Measurements from ENCODE around the gene AIFM3. TPM values are rescaled to one million over a fixed set of nuclear protein-coding genes. Genes with fewer than 3 reads are reported as not detected.

Gene AIFM3
- total and polyA plus RNA-seq, 2 donors: 0.57 to 3.3 TPM

DNA sequence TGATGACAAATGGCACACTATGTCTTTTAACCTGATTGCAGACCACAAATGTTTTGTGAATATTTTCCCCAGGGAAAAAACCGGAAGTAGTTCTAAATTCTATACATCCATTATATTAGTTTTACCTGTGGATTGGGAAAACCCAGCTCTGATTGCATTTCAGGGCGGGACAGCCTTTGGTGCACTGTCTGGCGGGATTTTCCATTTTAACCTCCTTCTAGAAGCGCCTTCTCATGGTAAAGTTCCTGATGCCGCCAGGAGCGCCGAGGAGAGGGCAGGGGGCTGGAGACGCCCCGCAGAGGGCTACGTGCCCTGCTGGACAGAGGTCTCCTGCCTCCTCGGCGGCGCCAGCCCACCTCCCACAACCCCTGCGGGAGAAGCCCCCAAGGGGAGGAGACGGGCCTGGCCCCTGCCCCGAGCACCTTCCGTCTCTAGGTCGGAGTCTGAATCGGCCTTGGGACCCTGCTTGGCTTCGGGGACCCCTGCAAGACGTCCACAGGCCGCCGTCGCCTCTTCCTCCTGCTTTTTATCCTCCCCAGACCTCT lies 46.7 kb downstream of the AIFM3 start:
- Histone ChIP-seq H3K27me3 (ENCODE audit: control insufficient read depth in 2 of 2, insufficient read depth in 1 of 2, low read length in 1 of 2) (peaks cover 0 to 43% of the 10 kb centered on the region in 2 donors), H3K9me3 (ENCODE audit: control insufficient read depth in 2 of 2, insufficient read depth in 1 of 2, low read length in 1 of 2) (no peaks in the 10 kb centered on the region), H3K4me1 (ENCODE audit: control insufficient read depth in 2 of 2, insufficient read depth in 2 of 2, low read length in 2 of 2) (peaks cover 11 to 17% of the 10 kb centered on the region in 2 donors), H3K27ac (ENCODE audit: low read depth in 1 of 2, low read length in 1 of 2) (no peak overlapping the region), H3K36me3 (ENCODE audit: control insufficient read depth in 2 of 2, insufficient read depth in 2 of 2, low read length in 1 of 2) (no peaks in the 10 kb centered on the region), H3K4me3 (ENCODE audit: low read length in 2 of 2) (peak overlapping the region; percentile 5 to 24)
- DNase-seq (ENCODE audit: low read depth in 6 of 9, low spot score in 9 of 9): no peak
- 22% methylated on average over 24 of the region's 24 CpGs for WGBS

DNA sequence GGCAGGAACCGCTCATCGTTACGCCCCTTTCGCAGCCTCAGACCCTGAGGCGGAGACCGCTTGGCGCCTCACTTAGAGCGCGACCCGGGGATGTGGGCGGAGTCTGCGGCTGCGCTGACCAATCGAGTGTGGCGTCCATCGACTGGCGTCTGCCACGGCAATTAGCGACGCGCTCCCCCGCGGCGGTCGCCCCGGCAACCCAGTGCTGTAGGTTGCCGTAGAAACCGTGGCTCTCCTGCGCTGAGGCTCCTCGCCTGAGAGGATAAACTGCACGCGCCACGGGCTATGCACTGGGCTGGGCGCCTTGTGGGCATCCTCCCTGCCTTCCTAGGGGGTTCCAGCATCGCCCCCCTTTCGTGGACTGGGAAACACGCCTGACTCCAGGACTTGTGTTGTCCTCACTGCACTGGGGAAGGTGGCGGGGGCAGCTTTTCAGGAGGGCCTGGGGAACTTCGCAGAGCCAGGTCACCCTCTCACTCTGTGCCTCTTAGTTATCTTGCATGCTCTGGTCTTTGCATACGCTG lies 47.2 kb downstream of the AIFM3 start:
- Histone ChIP-seq H3K27me3 (ENCODE audit: control insufficient read depth in 2 of 2, insufficient read depth in 1 of 2, low read length in 1 of 2) (peaks cover 0 to 43% of the 10 kb centered on the region in 2 donors), H3K4me1 (ENCODE audit: control insufficient read depth in 2 of 2, insufficient read depth in 2 of 2, low read length in 2 of 2) (peaks cover 11 to 17% of the 10 kb centered on the region in 2 donors), H3K9me3 (ENCODE audit: control insufficient read depth in 2 of 2, insufficient read depth in 1 of 2, low read length in 1 of 2) (no peaks in the 10 kb centered on the region), H3K4me3 (ENCODE audit: low read length in 2 of 2) (peak overlapping the region; percentile 5 to 24), H3K27ac (ENCODE audit: low read depth in 1 of 2, low read length in 1 of 2) (no peak overlapping the region), H3K36me3 (ENCODE audit: control insufficient read depth in 2 of 2, insufficient read depth in 2 of 2, low read length in 1 of 2) (no peaks in the 10 kb centered on the region)
- peak in 7 of 9 donors; percentile 24 to 68 (median 38) for DNase-seq (ENCODE audit: low read depth in 6 of 9, low spot score in 9 of 9)
- WGBS: 3% methylated on average over 40 of the region's 40 CpGs

DNA sequence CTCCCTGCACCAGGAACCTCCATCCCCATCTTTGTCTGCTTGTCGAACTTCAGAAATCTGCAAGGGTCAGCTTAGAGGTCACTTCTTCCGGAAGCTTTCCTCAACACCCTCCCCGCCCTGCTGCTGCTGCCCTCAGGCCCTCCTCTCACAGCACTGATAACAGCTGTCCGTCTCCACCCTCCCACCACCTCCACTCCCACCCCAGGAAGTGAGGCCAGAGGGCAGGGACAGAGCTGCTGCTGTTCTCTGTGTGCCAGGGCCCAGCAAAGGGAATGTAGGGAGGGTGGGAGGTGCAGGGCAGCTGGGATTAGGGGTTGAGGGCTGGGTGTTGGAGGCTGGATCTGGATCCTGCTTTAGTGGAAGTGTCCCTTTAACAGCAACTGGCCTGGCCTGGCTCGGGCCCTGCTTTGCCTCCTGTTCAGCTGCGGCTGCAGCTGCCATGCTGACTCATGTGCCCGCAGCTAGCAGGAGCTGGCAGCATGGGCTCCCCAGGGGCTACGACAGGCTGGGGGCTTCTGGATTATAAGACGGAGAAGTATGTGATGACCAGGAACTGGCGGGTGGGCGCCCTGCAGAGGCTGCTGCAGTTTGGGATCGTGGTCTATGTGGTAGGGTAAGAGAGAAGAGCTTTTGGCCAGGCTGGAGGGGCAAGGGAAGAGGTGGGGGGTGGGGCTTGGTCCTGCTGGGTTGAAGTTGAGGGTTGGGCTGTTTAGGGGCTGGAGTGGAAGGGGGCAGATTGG lies 47.8 kb downstream of the AIFM3 start, which contains the start of gene P2RX6:
Gene P2RX6, plus strand, starts transcription at position 440 of the 740 bp plus-strand sequence. Its CDS starts 10 bp downstream, at position 450.
- Histone ChIP-seq H3K36me3 (ENCODE audit: control insufficient read depth in 2 of 2, insufficient read depth in 2 of 2, low read length in 1 of 2) (no peaks in the 10 kb centered on the region), H3K9me3 (ENCODE audit: control insufficient read depth in 2 of 2, insufficient read depth in 1 of 2, low read length in 1 of 2) (no peaks in the 10 kb centered on the region), H3K4me1 (ENCODE audit: control insufficient read depth in 2 of 2, insufficient read depth in 2 of 2, low read length in 2 of 2) (peaks cover 11 to 17% of the 10 kb centered on the region in 2 donors), H3K27ac (ENCODE audit: low read depth in 1 of 2, low read length in 1 of 2) (no peak within 1 kb of the TSS), H3K4me3 (ENCODE audit: low read length in 2 of 2) (peak within 1 kb of the TSS; percentile 5 to 24), H3K27me3 (ENCODE audit: control insufficient read depth in 2 of 2, insufficient read depth in 1 of 2, low read length in 1 of 2) (peaks cover 0 to 43% of the 10 kb centered on the region in 2 donors)
- no peak for DNase-seq (ENCODE audit: low read depth in 6 of 9, low spot score in 9 of 9)
- WGBS: 62% methylated on average over 12 of the region's 12 CpGs

DNA sequence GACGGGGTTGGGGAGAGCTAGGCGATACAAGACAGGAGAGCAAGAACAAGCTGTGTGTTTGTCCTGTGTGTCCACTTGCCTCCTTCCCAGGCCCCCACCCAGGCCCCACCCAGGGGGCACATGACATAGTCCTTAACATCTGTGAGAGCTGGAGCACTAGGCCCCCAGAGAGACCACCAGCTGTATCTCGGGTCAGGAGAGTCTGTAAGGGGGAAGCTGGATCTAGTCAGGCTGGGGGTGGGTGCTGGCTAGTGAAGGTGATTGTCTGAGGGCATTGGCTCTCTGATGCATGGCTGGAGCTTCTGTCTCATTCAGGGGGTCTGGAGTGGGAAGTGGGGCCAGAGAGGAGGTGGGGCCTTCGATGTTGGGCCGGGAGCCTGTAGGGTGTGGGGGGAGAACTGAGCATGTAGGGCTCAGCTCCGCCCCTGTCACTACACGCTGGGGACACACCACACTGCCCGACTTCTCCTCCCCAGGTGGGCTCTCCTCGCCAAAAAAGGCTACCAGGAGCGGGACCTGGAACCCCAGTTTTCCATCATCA lies 48.5 kb downstream of the AIFM3 start:
- Histone ChIP-seq H3K4me1 (ENCODE audit: control insufficient read depth in 2 of 2, insufficient read depth in 2 of 2, low read length in 2 of 2) (peaks cover 11 to 17% of the 10 kb centered on the region in 2 donors), H3K27ac (ENCODE audit: low read depth in 1 of 2, low read length in 1 of 2) (no peak overlapping the region), H3K4me3 (ENCODE audit: low read length in 2 of 2) (no peak overlapping the region), H3K27me3 (ENCODE audit: control insufficient read depth in 2 of 2, insufficient read depth in 1 of 2, low read length in 1 of 2) (peaks cover 0 to 43% of the 10 kb centered on the region in 2 donors), H3K9me3 (ENCODE audit: control insufficient read depth in 2 of 2, insufficient read depth in 1 of 2, low read length in 1 of 2) (no peaks in the 10 kb centered on the region), H3K36me3 (ENCODE audit: control insufficient read depth in 2 of 2, insufficient read depth in 2 of 2, low read length in 1 of 2) (no peaks in the 10 kb centered on the region)
- DNase-seq (ENCODE audit: low read depth in 6 of 9, low spot score in 9 of 9): no peak
- 85% methylated on average over 10 of the region's 10 CpGs for WGBS

DNA sequence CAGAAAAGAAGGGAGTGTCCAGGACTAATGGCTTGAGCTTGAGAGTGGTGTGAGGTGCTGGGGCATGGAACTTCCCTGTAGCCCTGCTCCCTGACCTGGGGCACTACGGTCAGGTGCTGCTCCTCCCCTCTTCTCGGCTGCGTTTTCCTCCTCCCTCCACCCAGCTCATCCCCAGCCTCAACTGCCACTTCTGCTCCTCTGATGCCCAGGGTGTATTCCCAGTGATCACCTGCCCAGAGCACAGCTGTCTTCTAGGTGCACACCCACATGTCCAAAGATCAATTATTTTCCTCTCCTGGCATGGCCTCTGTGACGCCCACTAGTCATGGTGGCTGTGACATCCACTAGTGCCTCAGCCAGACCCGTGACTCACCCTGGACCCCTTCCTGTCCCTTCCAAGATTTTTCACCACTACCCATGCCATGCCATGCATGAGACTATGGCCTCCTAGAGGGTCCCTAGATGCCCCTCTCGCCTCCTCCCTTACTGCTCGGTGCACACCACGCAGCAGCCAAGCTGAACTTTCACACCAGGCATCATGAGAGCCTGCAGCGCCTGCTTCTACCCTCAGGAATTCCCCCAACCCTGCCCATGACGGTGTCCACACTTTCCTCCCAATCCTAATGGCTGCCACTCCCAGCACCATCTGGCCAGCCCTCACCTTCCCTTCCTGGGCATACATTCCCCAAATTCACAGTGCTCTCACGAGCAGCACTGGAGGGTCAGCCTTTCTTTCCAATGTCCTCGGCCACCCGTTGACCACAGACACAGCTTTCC lies 49.8 kb downstream of the AIFM3 start:
- Histone ChIP-seq H3K4me3 (ENCODE audit: low read length in 2 of 2) (no peak overlapping the region), H3K36me3 (ENCODE audit: control insufficient read depth in 2 of 2, insufficient read depth in 2 of 2, low read length in 1 of 2) (no peaks in the 10 kb centered on the region), H3K4me1 (ENCODE audit: control insufficient read depth in 2 of 2, insufficient read depth in 2 of 2, low read length in 2 of 2) (peaks cover 11 to 17% of the 10 kb centered on the region in 2 donors), H3K27ac (ENCODE audit: low read depth in 1 of 2, low read length in 1 of 2) (no peak overlapping the region), H3K9me3 (ENCODE audit: control insufficient read depth in 2 of 2, insufficient read depth in 1 of 2, low read length in 1 of 2) (no peaks in the 10 kb centered on the region), H3K27me3 (ENCODE audit: control insufficient read depth in 2 of 2, insufficient read depth in 1 of 2, low read length in 1 of 2) (peaks cover 0 to 43% of the 10 kb centered on the region in 2 donors)
- WGBS: 93% methylated on average over 13 of the region's 13 CpGs
- no peak for DNase-seq (ENCODE audit: low read depth in 6 of 9, low spot score in 9 of 9)

DNA sequence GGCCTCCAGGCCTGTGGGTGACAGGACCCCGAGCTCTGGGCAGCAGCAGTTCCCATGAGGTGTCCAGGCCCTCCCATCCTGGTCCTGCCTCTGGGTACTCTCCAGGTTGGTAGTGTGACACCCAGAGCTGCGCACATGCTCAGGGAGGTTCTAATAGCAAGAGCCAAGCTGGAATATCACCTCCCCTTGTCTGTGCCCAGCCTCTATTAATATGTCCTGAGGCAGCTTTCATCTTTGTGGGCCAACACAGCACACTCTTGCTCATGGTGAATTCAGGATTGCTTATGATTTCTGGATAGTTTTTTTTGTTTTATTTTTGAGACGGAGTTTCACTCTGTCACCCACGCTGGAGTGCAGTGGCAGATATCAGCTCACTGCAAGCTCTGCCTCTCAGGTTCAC lies 51.3 kb downstream of the AIFM3 start:
- Histone ChIP-seq H3K4me1 (ENCODE audit: control insufficient read depth in 2 of 2, insufficient read depth in 2 of 2, low read length in 2 of 2) (peaks cover 11 to 19% of the 10 kb centered on the region in 2 donors), H3K36me3 (ENCODE audit: control insufficient read depth in 2 of 2, insufficient read depth in 2 of 2, low read length in 1 of 2) (no peaks in the 10 kb centered on the region), H3K27ac (ENCODE audit: low read depth in 1 of 2, low read length in 1 of 2) (no peak overlapping the region), H3K4me3 (ENCODE audit: low read length in 2 of 2) (no peak overlapping the region), H3K27me3 (ENCODE audit: control insufficient read depth in 2 of 2, insufficient read depth in 1 of 2, low read length in 1 of 2) (peaks cover 0 to 32% of the 10 kb centered on the region in 2 donors), H3K9me3 (ENCODE audit: control insufficient read depth in 2 of 2, insufficient read depth in 1 of 2, low read length in 1 of 2) (no peaks in the 10 kb centered on the region)
- 93% methylated on average over 4 of the region's 4 CpGs for whole genome bisulfite sequencing
- DNase-seq (ENCODE audit: low read depth in 6 of 9, low spot score in 9 of 9): no peak

DNA sequence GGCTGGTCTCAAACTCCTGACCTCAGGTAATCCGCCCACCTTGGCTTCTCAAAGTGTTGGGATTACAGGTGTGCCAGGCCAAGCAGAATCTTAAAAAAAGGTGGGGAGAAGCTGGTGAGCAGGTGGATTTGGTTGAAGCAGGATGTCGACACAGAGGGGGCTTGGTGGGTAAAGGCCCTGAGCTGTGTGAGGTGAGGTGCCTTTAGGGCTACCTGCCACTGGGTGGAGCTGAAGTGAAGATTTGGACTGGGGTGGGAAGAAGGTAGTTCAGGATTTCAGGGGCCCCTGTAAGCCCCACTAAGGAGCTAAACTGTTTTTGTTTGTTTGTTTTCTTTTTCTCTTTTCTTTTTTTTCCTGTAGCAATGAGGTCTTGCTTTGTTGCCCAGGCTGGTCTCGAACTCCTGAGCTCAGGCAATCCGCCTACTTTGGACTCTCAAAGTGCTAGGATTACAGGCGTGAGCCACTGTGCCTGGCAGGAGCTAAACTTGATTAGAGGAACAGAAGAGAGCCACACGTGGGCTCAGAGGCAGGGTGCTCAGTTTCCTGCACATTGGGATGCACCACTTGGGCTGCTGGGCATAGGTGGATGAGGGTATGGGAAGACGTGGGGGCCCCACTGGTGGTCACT lies 53.9 kb downstream of the AIFM3 start:
- H3K9me3 ChIP-seq (ENCODE audit: control insufficient read depth in 2 of 2, insufficient read depth in 1 of 2, low read length in 1 of 2): no peaks in the 10 kb centered on the region
- H3K36me3 ChIP-seq (ENCODE audit: control insufficient read depth in 2 of 2, insufficient read depth in 2 of 2, low read length in 1 of 2): no peaks in the 10 kb centered on the region
- 69% methylated on average over 7 of the region's 7 CpGs for WGBS
- peaks cover 0 to 8% of the 10 kb centered on the region in 2 donors for H3K27me3 ChIP-seq (ENCODE audit: control insufficient read depth in 2 of 2, insufficient read depth in 1 of 2, low read length in 1 of 2)
- peaks cover 6 to 13% of the 10 kb centered on the region in 2 donors for H3K4me1 ChIP-seq (ENCODE audit: control insufficient read depth in 2 of 2, insufficient read depth in 2 of 2, low read length in 2 of 2)
- H3K27ac ChIP-seq (ENCODE audit: low read depth in 1 of 2, low read length in 1 of 2): no peak overlapping the region
- peak in 4 of 9 donors; percentile 40 to 74 (median 55) for DNase-seq (ENCODE audit: low read depth in 6 of 9, low spot score in 9 of 9)
- H3K4me3 ChIP-seq (ENCODE audit: low read length in 2 of 2): no peak overlapping the region

DNA sequence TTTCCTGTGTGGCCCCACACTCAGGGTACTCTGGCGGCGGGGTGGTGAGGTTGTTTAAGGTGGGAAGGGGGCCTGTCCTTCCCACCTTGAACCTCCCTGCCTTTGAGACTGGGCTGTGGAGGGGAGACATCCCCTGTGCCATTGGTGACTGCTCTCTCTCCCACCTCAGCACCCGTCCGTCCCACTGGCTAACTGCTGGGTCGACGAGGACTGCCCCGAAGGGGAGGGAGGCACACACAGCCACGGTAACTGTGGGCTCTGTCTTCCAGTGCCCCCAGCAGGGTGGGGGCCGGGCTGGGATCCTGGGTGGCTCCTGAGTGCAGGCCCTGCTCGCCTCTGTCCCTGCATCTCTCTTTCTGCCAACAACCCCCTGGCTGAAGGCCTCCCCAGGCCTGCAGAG lies 55.5 kb downstream of the AIFM3 start:
- Histone ChIP-seq H3K9me3 (ENCODE audit: control insufficient read depth in 2 of 2, insufficient read depth in 1 of 2, low read length in 1 of 2) (no peaks in the 10 kb centered on the region), H3K27ac (ENCODE audit: low read depth in 1 of 2, low read length in 1 of 2) (no peak overlapping the region), H3K4me3 (ENCODE audit: low read length in 2 of 2) (no peak overlapping the region), H3K4me1 (ENCODE audit: control insufficient read depth in 2 of 2, insufficient read depth in 2 of 2, low read length in 2 of 2) (peaks cover 8 to 27% of the 10 kb centered on the region in 2 donors), H3K36me3 (ENCODE audit: control insufficient read depth in 2 of 2, insufficient read depth in 2 of 2, low read length in 1 of 2) (no peaks in the 10 kb centered on the region), H3K27me3 (ENCODE audit: control insufficient read depth in 2 of 2, insufficient read depth in 1 of 2, low read length in 1 of 2) (no peaks in the 10 kb centered on the region)
- DNase-seq (ENCODE audit: low read depth in 6 of 9, low spot score in 9 of 9): no peak
- 93% methylated on average over 10 of the region's 10 CpGs for WGBS
